Activated naive CD4-positive, alpha-beta T cell treated with Interleukin-2 at 50 U/mL for 16 hours (primary cell): ENCODE results near the gene ARL2.
"Not testable (repeated sequence)": the region's sequence is repeated elsewhere in the genome, so short reads cannot be mapped to it uniquely, and the experiment has no call there.

Experiments used
- DNase-seq: peaks from one replicate; pipeline ENCODE4 v3.0.0-alpha.2; 2020

The ARL2 gene

DNA sequence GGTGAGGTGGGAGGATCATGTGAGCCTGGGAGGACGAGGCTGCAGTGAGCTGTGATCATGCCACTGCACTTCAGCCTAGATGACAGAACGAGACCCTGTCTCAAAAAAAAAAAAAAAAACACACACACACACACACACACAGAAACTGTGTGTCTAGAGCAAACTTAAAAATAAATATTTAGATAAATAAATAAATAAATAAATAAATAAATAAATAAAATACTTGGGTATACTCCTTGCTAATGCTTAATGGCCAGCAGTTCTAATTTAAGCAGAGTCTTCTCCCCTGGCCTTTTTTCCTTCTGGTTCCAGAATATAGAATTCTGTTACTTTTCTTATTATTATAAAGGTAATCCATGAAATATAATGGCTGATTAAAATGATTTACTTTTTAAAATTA lies 5.1 kb upstream of the ARL2 start:
- no peak for DNase-seq

- DNase-seq, result peak; percentile 92
These were observed 651 bp upstream of the ARL2 start for GRCh38 chr11:65013130-65013887.

DNA sequence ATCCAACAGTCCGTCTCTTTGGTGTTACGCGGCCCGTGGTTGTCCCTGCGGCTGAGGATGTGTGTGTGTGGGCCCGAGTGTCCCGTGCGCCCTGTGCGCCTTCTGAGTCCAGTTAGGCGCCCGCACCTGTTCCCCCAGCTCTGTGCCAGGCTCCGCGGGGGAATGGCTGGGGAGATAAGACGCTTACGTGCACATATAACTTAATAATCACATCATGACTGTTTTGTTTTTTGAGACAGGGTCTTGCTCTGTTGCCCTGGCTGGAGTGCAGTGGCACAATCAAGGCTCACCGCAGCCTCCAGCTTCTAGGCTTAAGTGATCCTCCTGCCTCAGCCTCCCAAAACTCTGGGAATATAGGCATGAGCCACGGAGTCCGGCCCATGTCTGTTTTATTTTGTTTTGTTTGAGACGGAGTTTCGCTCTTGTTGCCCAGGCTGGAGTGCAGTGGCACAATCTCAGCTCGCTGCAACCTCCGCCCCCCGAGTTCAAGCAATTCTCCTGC lies 817 bp downstream of the ARL2 start:
- peak; percentile 3 for DNase-seq

- no peak for DNase-seq
These were observed 2.7 kb downstream of the ARL2 start for GRCh38 chr11:65016705-65017104.

DNA sequence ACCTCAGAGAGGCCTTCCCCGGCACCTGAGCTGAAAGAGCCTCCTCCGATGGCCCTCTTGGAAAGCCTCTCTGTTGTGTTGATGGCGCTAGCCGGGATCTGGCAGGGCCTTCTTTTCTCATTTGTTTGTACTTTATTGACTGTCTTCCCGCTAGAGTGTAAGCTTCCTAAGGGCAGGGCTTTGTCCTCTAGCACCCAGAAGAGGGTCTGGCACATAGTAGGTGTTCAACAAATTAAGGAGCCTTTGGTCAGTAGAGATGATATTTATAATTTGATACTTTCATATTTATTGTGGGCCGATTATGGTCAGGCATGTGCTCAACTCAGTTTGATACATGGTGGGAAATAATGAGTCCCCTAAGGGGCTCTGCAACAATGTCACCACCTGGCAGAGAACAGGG lies 4.0 kb downstream of the ARL2 start:
- no peak for DNase-seq

DNA sequence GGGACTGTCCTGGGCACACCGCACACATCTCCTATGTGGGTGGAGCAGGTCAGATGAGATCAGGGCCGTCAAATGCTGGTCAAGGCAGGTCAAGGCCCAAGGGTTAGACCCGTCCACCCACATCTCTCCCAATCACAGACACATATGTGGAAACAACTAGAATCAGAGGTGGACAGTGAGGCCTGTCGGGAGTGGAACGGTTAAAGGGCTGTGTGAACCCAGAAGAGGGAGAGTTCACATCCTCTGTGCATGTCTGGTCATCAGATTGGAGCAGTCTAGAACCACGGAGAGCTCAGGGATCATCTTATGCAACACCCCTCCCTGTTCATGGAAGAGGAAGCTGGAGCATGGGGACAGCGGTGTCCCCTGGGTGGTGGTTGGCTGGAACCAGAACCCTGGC lies 5.9 kb downstream of the ARL2 start:
- DNase-seq, result no peak

- DNase-seq, result no peak
These were observed 7.0 kb downstream of the ARL2 start for GRCh38 chr11:65021003-65021402.

- no peak for DNase-seq
These were observed 7.5 kb downstream of the ARL2 start for GRCh38 chr11:65021509-65021908.

DNA sequence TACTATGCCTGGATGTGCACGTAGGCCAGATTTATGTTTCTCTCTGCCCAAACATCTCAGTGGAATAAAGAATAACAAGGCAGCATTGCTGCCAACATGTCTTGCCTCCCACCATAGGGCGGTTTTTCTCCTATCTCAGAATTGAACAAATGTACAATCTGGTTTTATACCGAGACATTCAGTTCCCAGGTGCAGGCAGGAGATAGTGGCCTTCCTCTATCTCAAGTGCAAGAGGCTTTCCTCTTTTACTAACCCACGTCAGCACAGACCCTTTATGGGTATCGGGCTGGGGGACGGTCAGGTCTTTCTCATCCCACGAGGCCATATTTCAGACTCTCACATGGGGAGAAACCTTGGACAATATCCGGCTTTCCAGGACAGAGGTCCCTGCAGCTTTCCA lies 9.5 kb downstream of the ARL2 start:
- DNase-seq, result not testable (repeated sequence)

DNA sequence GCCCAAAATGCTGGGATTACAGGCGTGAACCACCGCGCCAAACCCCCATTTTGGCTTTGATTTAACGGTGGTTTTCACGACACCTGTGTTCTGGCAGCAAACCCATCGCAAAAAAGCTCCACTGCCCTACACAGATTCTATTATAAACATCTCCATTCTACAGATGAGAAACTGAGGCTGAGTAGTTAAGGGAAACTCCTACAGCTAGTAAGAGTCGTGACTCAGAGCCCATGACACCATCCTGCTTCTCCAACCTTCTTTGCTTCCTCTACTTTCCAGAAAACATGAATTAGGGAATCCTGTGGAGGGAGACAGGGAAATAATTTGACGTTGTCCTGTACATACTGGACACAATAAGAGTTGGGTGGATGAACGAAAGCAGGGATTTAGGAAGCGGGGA lies 12.8 kb downstream of the ARL2 start:
- no peak for DNase-seq

- DNase-seq, result peak; percentile 91
These were observed 13.5 kb downstream of the ARL2 start, which contains the start of gene SNX15 for GRCh38 chr11:65027213-65028067. Gene SNX15, plus strand, starts transcription at chr11:65027439. Its CDS starts 99 bp downstream, at chr11:65027538.

- DNase-seq, result no peak
These were observed 18.3 kb downstream of the ARL2 start for GRCh38 chr11:65032216-65032615.

- no peak for DNase-seq
These were observed 20.5 kb downstream of the ARL2 start for GRCh38 chr11:65034423-65034822.

GRCh38 chr11:65035579-65035978 lies 21.6 kb downstream of the ARL2 start:
- no peak for DNase-seq

DNA sequence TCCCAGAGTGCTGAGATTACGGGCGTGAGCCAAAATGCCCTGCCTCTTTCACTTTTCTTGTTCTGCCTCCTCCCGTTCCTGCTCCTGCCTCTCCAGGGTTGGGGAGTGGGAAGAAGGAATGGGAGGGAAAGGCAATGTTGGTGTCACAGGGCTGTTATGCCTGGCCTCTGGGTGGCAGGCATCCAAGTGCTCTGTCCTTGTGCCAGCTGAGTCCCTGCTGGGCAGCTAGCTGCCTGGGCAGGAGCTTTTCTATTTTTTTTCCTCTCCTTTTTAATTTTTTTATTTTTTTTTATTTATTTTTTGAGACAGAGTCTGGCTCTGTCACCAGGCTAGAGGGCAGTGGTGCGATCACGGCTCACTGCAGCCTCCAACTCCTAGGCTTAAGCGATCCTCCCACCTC lies 23.0 kb downstream of the ARL2 start:
- DNase-seq, result no peak

GRCh38 chr11:65040520-65040846 lies 26.5 kb downstream of the ARL2 start:
- no peak for DNase-seq

DNA sequence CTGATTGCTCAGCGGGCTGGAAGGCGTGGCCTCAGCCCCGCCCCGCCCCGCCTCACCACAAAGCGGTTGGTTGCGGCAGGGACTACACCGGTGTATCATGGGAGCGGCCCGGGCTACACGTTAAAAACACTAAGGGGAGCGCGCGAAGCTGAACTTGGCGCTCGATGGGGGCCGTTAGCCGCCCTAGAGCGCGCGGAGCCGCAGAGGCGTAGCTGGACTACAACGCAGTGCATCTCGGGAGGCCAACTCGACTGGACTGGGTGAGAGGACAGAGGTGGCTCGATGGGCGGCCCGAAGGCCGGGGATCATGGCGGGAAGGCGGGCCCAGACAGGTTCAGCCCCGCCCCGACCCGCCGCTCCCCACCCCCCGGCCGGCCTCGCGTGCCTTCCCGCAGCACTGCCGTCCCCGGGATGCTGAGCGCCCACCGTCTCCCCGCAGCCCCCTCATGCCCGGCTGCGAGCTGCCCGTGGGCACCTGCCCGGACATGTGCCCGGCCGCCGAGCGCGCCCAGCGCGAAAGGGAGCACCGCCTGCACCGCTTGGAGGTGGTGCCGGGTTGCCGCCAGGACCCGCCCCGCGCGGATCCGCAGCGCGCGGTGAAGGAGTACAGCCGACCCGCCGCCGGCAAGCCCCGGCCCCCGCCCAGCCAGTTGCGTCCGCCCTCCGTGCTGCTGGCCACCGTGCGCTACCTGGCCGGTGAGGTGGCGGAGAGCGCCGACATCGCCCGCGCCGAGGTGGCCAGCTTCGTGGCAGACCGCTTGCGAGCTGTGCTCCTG lies 27.1 kb downstream of the ARL2 start, which contains the start of gene SAC3D1:
Gene SAC3D1, plus strand, starts transcription at position 364 of the 776 bp plus-strand sequence. Its CDS starts 83 bp downstream, at position 447.
- DNase-seq, result peak; percentile 89

DNA sequence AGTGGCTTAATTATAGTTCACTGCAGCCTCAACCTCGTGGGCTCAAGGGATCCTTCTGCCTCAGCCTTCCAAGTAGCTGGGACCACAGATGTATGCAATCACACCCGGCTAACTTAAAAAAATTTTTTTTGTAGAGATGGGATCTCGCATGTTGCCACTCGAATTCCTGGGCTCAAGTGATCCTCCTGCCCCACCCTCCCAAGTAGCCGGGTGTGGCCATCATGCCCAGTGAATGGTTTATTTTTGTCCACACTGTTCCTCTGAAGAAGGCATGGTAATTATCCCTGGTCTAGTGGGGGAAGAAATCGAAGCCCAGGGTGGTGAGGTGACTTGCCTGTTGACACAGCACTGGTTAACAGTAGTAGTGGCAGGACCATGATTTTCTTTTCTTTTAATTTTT lies 28.9 kb downstream of the ARL2 start:
- no peak for DNase-seq

- no peak for DNase-seq
These were observed 30.0 kb downstream of the ARL2 start for GRCh38 chr11:65043881-65044501.

DNA sequence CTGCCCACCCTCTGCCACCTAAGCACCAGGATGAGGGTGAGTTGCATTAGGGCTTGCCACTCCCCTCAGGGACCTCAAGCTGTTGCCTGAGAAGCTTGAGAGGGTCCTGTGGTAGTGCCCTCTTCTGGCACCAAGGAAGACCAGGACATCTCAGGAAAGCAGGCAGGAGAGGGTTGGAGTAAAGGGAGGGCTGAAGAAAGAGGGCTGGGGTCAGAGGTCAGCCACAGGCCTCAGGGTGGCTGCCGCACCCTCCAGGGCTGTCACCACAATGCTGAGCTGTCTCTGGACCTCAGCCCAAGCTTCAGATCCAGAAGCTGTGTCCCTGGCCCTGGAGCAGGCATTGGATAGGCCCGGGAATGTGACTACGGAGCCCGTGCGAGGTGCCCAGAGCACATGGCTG lies 31.1 kb downstream of the ARL2 start:
- no peak for DNase-seq

GRCh38 chr11:65045728-65046127 lies 31.8 kb downstream of the ARL2 start:
- DNase-seq, result no peak

- DNase-seq, result peak; percentile 27
These were observed 33.8 kb downstream of the ARL2 start for GRCh38 chr11:65047581-65048422.
